H1 (cell line): Measurements from ENCODE around the gene MIOX. TPM values are rescaled to one million over a fixed set of nuclear protein-coding genes. Genes with fewer than 3 reads are reported as not detected.

Experiments
- BACH1 ChIP-seq: IDR thresholded peaks from 2 replicates; pipeline ENCODE4 v1.6.1; 2012; ENCODE audit warnings: low read length, improper control_type of control experiment
- BRCA1 ChIP-seq: IDR thresholded peaks from 2 replicates; pipeline ENCODE4 v1.6.1; 2012; ENCODE audit warnings: low read depth, low read length, improper control_type of control experiment
- CBX8 ChIP-seq: fragments of 300-800, 300-1000 bp; sonication (generic); IDR thresholded peaks from 2 replicates; pipeline ENCODE4 v1.7.1; 2016; ENCODE audit warnings: low read depth, low read length, borderline replicate concordance
- CHD2 ChIP-seq: IDR thresholded peaks from 2 replicates; pipeline ENCODE4 v1.6.1; 2012; ENCODE audit warnings: low read length, improper control_type of control experiment
- CHD7 ChIP-seq: fragments of 300-600 bp; sonication (generic); IDR thresholded peaks from 2 replicates; pipeline ENCODE4 v1.7.1; 2012; ENCODE audit warnings: low read length, moderate library complexity, mild to moderate bottlenecking, inconsistent platforms; ENCODE audit not compliant: insufficient replicate concordance
- GTF2F1 ChIP-seq: IDR thresholded peaks from 2 replicates; pipeline ENCODE4 v1.6.1; 2012; ENCODE audit warnings: low read depth, low read length, improper control_type of control experiment, borderline replicate concordance
- JUN ChIP-seq: IDR thresholded peaks from 2 replicates; pipeline ENCODE4 v1.6.1; 2011; ENCODE audit warnings: low read depth, mild to moderate bottlenecking, improper control_type of control experiment, low read length
- JUND ChIP-seq: IDR thresholded peaks from 2 replicates; pipeline ENCODE4 v1.6.1; 2011; ENCODE audit warnings: mild to moderate bottlenecking, improper control_type of control experiment, low read length
- SIRT6 ChIP-seq: IDR thresholded peaks from one replicate; pipeline ENCODE4 v1.7.1; 2012; ENCODE audit warnings: low read length, inconsistent platforms
- TAF7 ChIP-seq: optimal IDR thresholded peaks from 2 replicates; pipeline ENCODE3; 2011; ENCODE audit warnings: low read depth, mild to moderate bottlenecking, inconsistent platforms, low read length, moderate library complexity, borderline replicate concordance
- ZNF274 ChIP-seq: IDR thresholded peaks from 2 replicates; pipeline ENCODE4 v1.7.0; 2012; ENCODE audit warnings: low read length, borderline replicate concordance; ENCODE audit errors: extremely low read depth
- polyA plus RNA-seq, 7 experiments: library from polyadenylated mRNA; depleted of rRNA in 3 of 7; stranded (reverse) in 5 of 7; unstranded in 2 of 7; fragments of >200 nt in 5 of 7; fragments of 200-250 nt in 2 of 7; gene quantifications; 1 replicate in 5 of 7; 2 replicates in 1 of 7; 4 replicates in 1 of 7; pipeline versions ENCODE4 v1.2.1 to v1.2.3, GENCODE V29; 2011 to 2013; ENCODE audit warnings: missing spikeins in 2 of 7, mixed read lengths in 2 of 7
- total RNA-seq: library from RNA; stranded (reverse); fragmentation: NEBNext Ultra II Directional; extraction: Animal tissue kit (Norgen Biotek cat#: 25700); gene quantifications from 2 replicates; pipeline ENCODE4 v1.2.1, GENCODE V29; 2021
- TF ChIP-seq, protein P1 (sequence below): IDR thresholded peaks from 2 replicates; pipeline ENCODE4 v1.6.1; 2012; ENCODE audit warnings: inconsistent platforms

Gene MIOX
- total and polyA plus RNA-seq, 2 of the 8 experiments (the other 6 are each of a cell fraction or from before 2014, with no cell fraction given) = 0.30 to 0.32 TPM

GRCh38 chr22:50459496-50460140 lies 27.0 kb upstream of the MIOX start (continued):
- TF ChIP-seq CHD7 = no peak
- no peak for TF ChIP-seq BACH1
- TF ChIP-seq, protein P1, sequence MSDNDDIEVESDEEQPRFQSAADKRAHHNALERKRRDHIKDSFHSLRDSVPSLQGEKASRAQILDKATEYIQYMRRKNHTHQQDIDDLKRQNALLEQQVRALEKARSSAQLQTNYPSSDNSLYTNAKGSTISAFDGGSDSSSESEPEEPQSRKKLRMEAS = no peak
- TF ChIP-seq CHD2 = no peak
- no peak for TF ChIP-seq SIRT6
- no peak for TF ChIP-seq TAF7
- no peak for TF ChIP-seq BRCA1
- TF ChIP-seq JUND = no peak
- TF ChIP-seq GTF2F1 = no peak
- no peak for TF ChIP-seq JUN
- TF ChIP-seq CBX8 = no peak
- TF ChIP-seq ZNF274 = no peak
